GM19438 (cell line): ENCODE results near the gene DDT.
"Not testable (repeated sequence)": the region's sequence is repeated elsewhere in the genome, so short reads cannot be mapped to it uniquely, and the experiment has no call there.

Experiments used
- ATAC-seq: cut with Tn5 transposase; IDR thresholded peaks from one replicate; pipeline ENCODE4 v1.9.1; 2021; ENCODE audit warnings: low read depth; ENCODE audit not compliant: unreplicated experiment

The DDT gene

GRCh38 chr22:23993080-23993479, 18.8 kb upstream of the DDT start:
- ATAC-seq: not testable (repeated sequence)

- not testable (repeated sequence) for ATAC-seq
These were observed 15.5 kb upstream of the DDT start for GRCh38 chr22:23989583-23990244.

DNA sequence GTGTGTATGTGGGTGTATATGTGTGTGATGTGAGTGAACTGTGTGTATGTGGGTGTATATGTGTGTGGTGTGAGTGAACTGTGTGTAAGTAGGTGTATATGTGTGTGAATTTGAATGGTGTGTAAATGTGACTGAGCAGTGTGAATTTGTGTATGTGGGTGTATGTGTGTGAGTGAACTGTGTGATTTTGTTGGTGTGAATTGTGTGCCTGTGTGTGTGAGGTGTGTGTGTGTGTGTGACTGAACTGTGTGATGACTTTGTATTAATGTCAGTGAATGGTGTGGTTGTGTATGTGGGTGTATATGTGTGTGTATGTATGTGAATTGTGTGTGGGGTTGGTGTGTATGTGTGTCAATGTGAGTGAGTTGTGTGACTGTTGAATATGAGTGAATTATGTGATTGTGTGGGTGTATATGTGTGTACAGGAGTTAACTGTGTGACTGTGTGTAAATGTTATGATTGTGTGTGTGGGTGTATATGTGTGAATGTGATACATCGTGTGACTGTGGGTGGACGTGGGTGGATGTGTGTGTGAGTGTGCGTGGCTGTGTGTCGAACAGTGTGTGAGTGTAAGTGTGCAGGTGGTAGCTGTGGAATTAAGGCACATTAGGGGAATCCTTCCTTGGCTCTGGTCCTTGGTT, 12.4 kb upstream of the DDT start:
- ATAC-seq: not testable (repeated sequence)

- not testable (repeated sequence) for ATAC-seq
These were observed 11.8 kb upstream of the DDT start for GRCh38 chr22:23986089-23986488.

- no peak for ATAC-seq
These were observed 10.2 kb upstream of the DDT start for GRCh38 chr22:23984430-23984829.

GRCh38 chr22:23980567-23980966, 6.3 kb upstream of the DDT start:
- ATAC-seq: not testable (repeated sequence)

DNA sequence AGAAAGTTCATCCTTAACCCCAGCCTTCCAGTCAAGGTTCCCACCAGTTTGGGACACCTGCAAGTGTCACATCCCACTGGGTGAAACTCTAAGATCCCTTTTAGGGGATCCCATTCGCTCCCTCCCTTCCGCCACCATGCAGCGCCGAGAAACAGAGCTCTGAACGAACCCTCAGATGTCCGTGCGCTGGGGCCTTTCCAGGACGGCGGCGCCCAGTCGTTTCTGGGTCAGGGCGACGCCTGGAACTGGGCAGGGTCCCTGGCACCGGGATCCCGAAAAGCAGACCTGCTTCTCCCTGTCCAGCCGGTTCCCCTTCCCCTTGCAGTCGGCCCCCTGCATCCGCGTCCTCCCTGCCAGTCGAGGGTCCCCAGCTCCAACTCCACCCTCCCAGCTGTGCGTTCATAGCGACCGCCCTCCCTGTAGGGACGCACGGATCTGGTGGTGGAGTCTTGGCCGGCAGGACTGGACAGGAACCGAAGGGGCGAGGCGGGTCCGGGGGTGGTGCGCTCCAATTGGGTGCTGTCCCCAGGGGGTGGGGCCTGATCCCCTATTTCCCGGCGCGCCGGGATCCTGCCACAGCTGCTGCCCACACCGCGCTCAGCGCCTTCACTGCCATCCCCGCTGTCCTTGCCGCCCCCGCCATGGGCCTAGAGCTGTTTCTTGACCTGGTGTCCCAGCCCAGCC, 5.5 kb upstream of the DDT start, which contains the start of gene GSTT2:
Gene GSTT2, plus strand, starts transcription at position 578 of the 684 bp plus-strand sequence.
- not testable (repeated sequence) for ATAC-seq

- ATAC-seq: not testable (repeated sequence)
These were observed 3.1 kb upstream of the DDT start for GRCh38 chr22:23977304-23977703.

GRCh38 chr22:23974836-23975352, 653 bp upstream of the DDT start:
- not testable (repeated sequence) for ATAC-seq

- ATAC-seq: not testable (repeated sequence)
These were observed 2.3 kb downstream of the DDT start for GRCh38 chr22:23971927-23972326.

GRCh38 chr22:23970816-23971486, 3.3 kb downstream of the DDT start:
- no peak for ATAC-seq

DNA sequence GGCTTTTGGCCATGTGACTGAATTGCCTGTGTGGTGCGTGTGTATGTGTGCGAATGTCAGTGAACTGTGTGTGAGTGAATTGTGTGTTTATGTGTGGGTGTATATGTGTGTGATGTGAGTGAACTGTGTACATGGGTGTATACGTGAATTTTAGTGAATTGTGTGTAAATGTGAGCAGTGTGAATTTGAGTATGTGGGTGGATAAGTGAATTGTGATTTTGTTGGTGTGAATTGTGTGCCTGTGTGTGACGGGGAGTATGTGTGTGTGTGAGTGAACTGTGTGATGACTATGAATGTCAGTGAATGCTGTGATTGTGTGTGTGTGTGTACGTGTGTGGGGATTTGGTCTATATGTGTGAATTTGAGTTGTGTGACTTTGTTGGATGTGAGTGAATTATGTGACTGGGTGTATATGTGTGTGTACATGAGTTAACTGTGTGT, 4.0 kb downstream of the DDT start:
- ATAC-seq: no peak

- no peak for ATAC-seq
These were observed 5.2 kb downstream of the DDT start for GRCh38 chr22:23969071-23969470.

DNA sequence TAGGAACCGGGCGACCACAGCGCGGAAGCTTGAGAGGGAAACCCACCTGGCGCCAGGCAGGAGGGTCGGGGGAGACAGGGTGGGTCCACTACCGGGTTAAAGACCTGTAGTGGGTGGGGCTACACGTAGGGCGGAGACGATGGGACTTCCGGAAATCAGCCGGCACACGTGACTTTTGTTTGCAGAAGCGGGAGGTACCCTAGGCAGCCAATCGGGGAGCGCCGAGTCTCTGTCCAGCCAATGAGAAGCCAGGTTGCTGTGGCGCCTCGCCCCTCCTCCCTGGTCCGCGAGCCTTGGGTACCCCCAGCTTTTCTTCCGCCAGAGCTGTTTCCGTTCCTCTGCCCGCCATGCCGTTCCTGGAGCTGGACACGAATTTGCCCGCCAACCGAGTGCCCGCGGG, 7.7 kb downstream of the DDT start, which contains the start of gene DDTL:
Gene DDTL, plus strand, starts transcription at position 321 of the 400 bp plus-strand sequence. Its CDS starts 27 bp downstream, at position 348.
- peak; percentile 88 for ATAC-seq

GRCh38 chr22:23966094-23966493, 8.1 kb downstream of the DDT start:
- ATAC-seq: peak; percentile 40

GRCh38 chr22:23961084-23961771, 13.0 kb downstream of the DDT start, which contains the start of gene GSTT2B:
Gene GSTT2B, minus strand, starts transcription at chr22:23961195. Its CDS starts 64 bp downstream, at chr22:23961131.
- not testable (repeated sequence) for ATAC-seq

- ATAC-seq: not testable (repeated sequence)
These were observed 17.8 kb downstream of the DDT start for GRCh38 chr22:23956301-23956900.

DNA sequence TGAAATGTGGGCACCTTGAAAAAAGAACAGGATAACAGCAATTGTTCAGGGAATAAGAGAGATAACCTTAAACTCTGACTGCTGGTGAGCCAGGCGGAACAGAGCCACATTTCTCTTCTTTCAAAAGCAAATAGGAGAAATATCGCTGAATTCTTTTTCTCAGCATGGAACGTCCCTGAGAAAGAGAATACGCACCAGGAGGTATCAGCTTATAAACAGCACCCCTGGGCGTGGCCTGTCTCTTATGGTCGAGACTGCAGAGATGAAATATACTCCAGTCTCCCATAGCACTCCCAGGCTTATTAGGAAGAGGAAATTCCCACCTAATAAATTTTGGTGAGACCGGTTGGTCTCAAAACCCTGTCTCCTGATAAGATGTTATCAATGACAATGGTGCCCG, 18.4 kb downstream of the DDT start:
- ATAC-seq: not testable (repeated sequence)

DNA sequence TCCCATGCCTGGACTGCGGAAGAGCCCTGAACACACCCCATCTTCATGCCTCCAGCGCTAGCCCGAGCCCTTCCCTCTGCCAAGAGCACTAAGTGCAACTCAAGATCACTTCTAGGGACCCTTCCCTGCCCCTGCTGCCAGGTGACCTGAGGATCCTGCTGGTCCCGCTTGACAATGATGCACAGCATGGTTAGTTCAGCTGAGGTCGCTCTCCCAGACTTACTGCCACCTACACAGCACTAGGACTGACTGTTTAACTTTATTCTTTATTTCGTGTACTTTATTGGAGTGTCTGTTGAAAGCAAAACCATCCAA, 19.3 kb downstream of the DDT start:
- ATAC-seq: not testable (repeated sequence)
